ENCODE measurements around the gene TBC1D22A. TPM values are rescaled to one million over a fixed set of nuclear protein-coding genes. Genes with fewer than 3 reads are reported as not detected.

TBC1D22A gene, protein sequence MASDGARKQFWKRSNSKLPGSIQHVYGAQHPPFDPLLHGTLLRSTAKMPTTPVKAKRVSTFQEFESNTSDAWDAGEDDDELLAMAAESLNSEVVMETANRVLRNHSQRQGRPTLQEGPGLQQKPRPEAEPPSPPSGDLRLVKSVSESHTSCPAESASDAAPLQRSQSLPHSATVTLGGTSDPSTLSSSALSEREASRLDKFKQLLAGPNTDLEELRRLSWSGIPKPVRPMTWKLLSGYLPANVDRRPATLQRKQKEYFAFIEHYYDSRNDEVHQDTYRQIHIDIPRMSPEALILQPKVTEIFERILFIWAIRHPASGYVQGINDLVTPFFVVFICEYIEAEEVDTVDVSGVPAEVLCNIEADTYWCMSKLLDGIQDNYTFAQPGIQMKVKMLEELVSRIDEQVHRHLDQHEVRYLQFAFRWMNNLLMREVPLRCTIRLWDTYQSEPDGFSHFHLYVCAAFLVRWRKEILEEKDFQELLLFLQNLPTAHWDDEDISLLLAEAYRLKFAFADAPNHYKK
- total RNA-seq, result 12.5 TPM

DNA sequence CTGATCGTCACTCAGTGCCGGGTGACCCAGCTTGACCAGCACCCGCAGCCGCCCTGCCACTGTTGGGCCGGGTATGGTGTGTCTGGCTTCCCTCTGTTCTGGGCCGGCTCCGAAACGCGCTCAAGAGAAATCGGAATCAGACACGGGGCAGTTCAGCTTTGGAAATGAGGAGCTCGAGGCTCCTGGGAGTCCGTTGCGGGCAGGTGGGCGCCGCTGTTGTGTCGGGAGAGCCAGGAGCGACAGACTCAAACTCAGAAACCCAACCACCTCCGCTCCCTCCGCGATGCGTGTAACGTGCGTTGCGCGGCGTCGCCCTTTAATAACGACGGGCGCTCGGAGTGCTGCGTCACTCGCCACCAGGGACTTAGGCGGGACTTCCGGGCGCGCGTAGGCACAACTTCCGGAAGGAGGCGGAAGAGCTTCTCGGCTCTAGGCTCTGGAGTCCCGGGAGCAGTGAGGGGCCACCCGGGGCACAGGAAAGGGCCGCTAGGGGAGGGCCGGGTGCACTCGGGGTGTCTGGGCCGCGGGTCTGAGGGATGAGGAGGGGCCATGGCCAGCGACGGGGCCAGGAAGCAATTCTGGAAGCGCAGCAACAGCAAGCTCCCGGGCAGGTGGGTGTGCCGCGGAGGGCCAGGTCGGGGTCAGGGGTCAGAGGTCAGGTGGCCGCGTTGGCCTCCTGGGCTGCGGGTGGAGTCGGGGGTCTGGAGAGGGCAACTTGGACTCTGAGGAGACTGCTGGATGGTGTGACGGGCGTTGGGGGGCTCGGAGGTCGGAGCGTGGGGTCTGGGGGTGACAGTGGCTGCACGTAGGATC, at the start of gene TBC1D22A:
TBC1D22A (plus strand) TSS at position 413 of the 813 bp plus-strand sequence; CDS start at position 550, 137 bp downstream.

DNA sequence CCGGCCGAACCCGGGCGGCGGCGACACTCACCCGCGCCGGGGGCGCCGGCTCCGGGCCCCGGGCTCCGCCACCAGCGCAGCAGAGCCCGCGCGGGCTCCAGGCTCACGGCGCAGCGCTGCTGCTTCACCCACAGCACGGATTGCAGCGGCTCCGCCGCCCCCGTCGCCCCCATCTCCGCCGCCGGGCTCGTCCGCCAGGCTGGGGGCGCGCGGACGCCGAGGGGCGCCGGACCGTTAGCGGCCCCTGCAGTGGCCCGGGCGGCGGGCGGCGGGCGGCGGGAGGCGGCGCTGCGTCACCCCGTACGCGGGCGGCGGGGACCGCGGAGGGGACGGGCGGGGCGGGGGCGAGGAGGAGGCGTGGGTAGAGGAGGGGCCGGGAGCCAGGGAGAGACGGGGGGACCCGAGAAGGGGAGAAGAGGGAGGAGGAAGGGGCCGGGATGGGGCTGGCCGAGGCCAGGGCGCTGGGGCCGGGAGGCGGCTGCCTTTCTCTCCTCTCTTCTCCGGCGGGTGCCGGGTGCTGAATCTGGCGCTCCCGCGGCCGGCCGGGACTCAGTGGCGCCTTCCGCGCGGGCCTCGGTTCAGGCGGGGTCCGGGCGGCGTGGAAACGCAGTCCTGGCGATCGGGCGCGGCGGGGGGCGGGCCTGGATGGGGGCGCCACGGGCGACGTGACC, 24.3 kb upstream of the TBC1D22A start, which contains the start of gene CERK:
CERK (minus strand) TSS at position 277 of the 671 bp plus-strand sequence; CDS start at position 173, 104 bp downstream.

Other genes with a start within 250 kb of the TBC1D22A start
- 8.8 TPM for gene CELSR1, start 225.0 kb upstream of the TBC1D22A start, total RNA-seq
- gene GRAMD4, start 142.3 kb upstream of the TBC1D22A start, total RNA-seq, result 80.4 TPM
- gene CERK, start 24.4 kb upstream of the TBC1D22A start, total RNA-seq, result 60.7 TPM

Measured in parietal lobe (tissue), 1 donor.